Measurements from ENCODE around the gene LMCD1. TPM values are rescaled to one million over a fixed set of nuclear protein-coding genes. Genes with fewer than 3 reads are reported as not detected.

The LMCD1 gene
- total and polyA plus RNA-seq, 2 of the 4 experiments (the other 2 are of a cell fraction), result 50.0 to 53.8 TPM

DNA sequence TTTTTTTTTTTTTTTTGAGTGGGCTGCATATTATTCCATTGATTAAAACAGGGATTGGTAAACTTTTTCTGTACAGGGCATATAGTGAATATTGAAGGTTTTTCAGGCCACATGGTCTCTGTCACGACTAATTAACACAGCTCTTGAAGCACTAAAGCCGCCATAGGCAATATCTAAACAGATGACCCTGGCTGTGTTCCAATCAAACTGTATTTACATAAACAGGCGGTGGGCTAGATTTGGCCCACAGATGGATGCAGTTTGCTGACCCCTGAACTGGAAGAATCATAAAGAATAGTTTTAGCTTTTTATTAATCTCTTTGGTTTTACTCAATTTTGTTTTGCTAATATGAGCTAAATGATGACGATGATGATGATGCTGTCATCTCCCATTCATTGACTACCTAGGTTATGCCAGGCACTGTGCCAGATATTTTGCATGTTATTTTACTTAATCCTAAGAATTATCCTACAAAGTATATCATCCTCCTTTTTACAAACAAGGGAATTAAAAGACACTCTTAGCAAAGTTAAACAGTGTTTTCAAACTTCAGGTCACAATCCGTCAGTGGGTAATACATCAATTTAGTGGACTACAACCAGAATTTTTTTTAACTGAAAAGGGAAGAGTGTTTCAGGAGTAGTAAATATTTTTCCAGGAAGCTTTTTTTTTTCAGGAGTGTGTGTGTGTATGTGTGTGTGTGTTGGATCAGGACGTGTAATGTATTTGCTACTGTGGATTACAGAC lies 54.3 kb downstream of the LMCD1 start:
- Histone ChIP-seq H3K79me1 (ENCODE audit: low read depth in 1 of 2, low read length in 2 of 2) (no peaks in the 10 kb centered on the region), H2BK20ac (ENCODE audit: low read depth, low read length) (peak overlapping the region; percentile 43; the same call in 1 of the 2 replicates), H3K9me3 (ENCODE audit: control insufficient read depth, insufficient read depth, low read length) (no peaks in the 10 kb centered on the region), H3K23ac (ENCODE audit: low read depth, low read length) (no peak overlapping the region; the same call in 1 of the 2 replicates), H3K4me3 (ENCODE audit: insufficient read depth, low read depth, low read length) (no peak overlapping the region), H3K9ac (ENCODE audit: low read depth, low read length) (no peak overlapping the region), H3K36me3 (ENCODE audit: control insufficient read depth, insufficient read depth, low read length) (peaks cover 12% of the 10 kb centered on the region), H2BK15ac (ENCODE audit: low read depth, low read length) (peak overlapping the region; percentile 70; the same call in 1 of the 3 replicates), H4K5ac (ENCODE audit: low read depth, low read length) (no peak overlapping the region; the same call in 1 of the 2 replicates), H2AFZ (replicated peaks; ENCODE audit: low read length, poor library complexity) (no peak overlapping the region), H3K56ac (ENCODE audit: extremely low read depth, insufficient read depth, low read length) (no peak overlapping the region), H3K4ac (ENCODE audit: low read depth, low read length) (peak overlapping the region; percentile 30; the same call in 1 of the 2 replicates), H3K4me2 (ENCODE audit: low read depth, low read length) (no peak overlapping the region), H3K27ac (ENCODE audit: insufficient read depth, low read length) (peak overlapping the region; percentile 64; the same call in 1 of the 2 replicates), H2BK120ac (ENCODE audit: low read depth, low read length) (peak overlapping the region; percentile 64), H4K91ac (ENCODE audit: insufficient read depth, low read depth, low read length) (peak overlapping the region; percentile 25; the same call in 1 of the 2 replicates), H3K27me3 (ENCODE audit: control insufficient read depth, insufficient read depth, low read length) (no peaks in the 10 kb centered on the region), H3K18ac (ENCODE audit: low read depth, low read length) (peak overlapping the region; percentile 88), H4K8ac (ENCODE audit: low read depth in 2 of 2, low read length in 2 of 2) (peak overlapping the region in 1 of 2 experiments; percentile 50; a peak in 2 of 4 replicates), H3K9me1 (ENCODE audit: insufficient read depth, low read length) (peaks cover 27% of the 10 kb centered on the region), H2BK5ac (ENCODE audit: low read depth, low read length, poor library complexity, severe bottlenecking) (peak overlapping the region; percentile 18), H4K20me1 (ENCODE audit: insufficient read depth, low read length) (no peaks in the 10 kb centered on the region), H2AK9ac (replicated peaks; ENCODE audit: low read depth, low read length, poor library complexity) (no peak overlapping the region), H2AK5ac (ENCODE audit: low read depth, low read length) (peak overlapping the region; percentile 38; the same call in 1 of the 2 replicates), H3K4me1 (ENCODE audit: control insufficient read depth, insufficient read depth, low read length) (peaks cover 28% of the 10 kb centered on the region), H3K14ac (replicated peaks; ENCODE audit: low read depth, low read length) (0 out of 2 replicates have a peak overlapping the region, but pooled peaks have one; percentile 12)
- ChIA-PET CTCF (no interaction called here), POLR2A (ENCODE audit: unreplicated experiment) (interaction anchor here (0.5 to 1.1 kb wide), 3 partner anchors 21 to 131 kb away, joined by 4 to 7 read pairs (median 5); no protein-coding TSS in a partner anchor)
- TF ChIP-seq, protein P1, sequence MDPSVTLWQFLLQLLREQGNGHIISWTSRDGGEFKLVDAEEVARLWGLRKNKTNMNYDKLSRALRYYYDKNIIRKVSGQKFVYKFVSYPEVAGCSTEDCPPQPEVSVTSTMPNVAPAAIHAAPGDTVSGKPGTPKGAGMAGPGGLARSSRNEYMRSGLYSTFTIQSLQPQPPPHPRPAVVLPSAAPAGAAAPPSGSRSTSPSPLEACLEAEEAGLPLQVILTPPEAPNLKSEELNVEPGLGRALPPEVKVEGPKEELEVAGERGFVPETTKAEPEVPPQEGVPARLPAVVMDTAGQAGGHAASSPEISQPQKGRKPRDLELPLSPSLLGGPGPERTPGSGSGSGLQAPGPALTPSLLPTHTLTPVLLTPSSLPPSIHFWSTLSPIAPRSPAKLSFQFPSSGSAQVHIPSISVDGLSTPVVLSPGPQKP (IDR thresholded peaks at IDR 0.05; ENCODE audit: borderline replicate concordance, low read depth, low read length), result no peak
- TF ChIP-seq MXI1 (IDR thresholded peaks at IDR 0.05; ENCODE audit: borderline replicate concordance, low read depth, low read length), result no peak
- TF ChIP-seq, protein P2, sequence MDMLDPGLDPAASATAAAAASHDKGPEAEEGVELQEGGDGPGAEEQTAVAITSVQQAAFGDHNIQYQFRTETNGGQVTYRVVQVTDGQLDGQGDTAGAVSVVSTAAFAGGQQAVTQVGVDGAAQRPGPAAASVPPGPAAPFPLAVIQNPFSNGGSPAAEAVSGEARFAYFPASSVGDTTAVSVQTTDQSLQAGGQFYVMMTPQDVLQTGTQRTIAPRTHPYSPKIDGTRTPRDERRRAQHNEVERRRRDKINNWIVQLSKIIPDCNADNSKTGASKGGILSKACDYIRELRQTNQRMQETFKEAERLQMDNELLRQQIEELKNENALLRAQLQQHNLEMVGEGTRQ (IDR thresholded peaks at IDR 0.05; ENCODE audit: low read depth, low read length), result no peak
- no peak for TF ChIP-seq POLR2A (IDR thresholded peaks at IDR 0.05; ENCODE audit: low read depth, low read length)
- no peak for TF ChIP-seq NFE2L2 (IDR thresholded peaks at IDR 0.05; ENCODE audit: low read depth, low read length)
- BruUV-seq (replicated peaks), result no TSS peak
- dilution Hi-C loops (cut with HindIII; ENCODE audit: low sequenced_read_pairs, unreplicated experiment), result no loop called here
- ATAC-seq (ENCODE audit: low read depth) (no peak), DNase-seq (peak; percentile 46)
- in situ Hi-C loops (cut with MboI; ENCODE audit: low sequenced_read_pairs), result no loop called here
- WGBS, 2 experiments (ENCODE audit: extremely low coverage in 2 of 2, insufficient read length in 1 of 2), result no CpG with 5 or more reads among the region's 6 CpGs
- intact Hi-C loops (cut with micrococcal nuclease), result loop anchor here (2.0 to 5.0 kb wide), 2 partner anchors 101 to 114 kb away; no protein-coding TSS in a partner anchor

Data from IMR-90 (cell line).